Activated CD8-positive, alpha-beta memory T cell treated with anti-CD3 and anti-CD28 coated beads, Interleukin-2, amount 10 ng/mL, durations not matched to agents 7 days and 5 days (primary cell): ENCODE data around the gene SNX3. TPM values are rescaled to one million over a fixed set of nuclear protein-coding genes. Genes with fewer than 3 reads are reported as not detected.
"Not testable (repeated sequence)": the region's sequence is repeated elsewhere in the genome, so short reads cannot be mapped to it uniquely, and the experiment has no call there.

ENCODE experiments used
- ATAC-seq: fragments of 150-1000 bp; cut with Tn5 transposase; one replicate; pipeline ENCODE4 v1.10.0; 2021; ENCODE audit warnings: moderate library complexity
- CTCF ChIA-PET: fragments of 350-600 bp; sonication (Branson Sonifier 250); formaldehyde crosslinking; loops from one replicate; lab custom pipeline; 2021; ENCODE audit warnings: antibody characterized with exemption; lab: Charles Lee
- DNase-seq: peaks from one replicate; pipeline ENCODE4 v3.0.0-alpha.2; 2020
- H3K27ac Mint-ChIP-seq: one replicate; pipeline ENCODE4 v1.8.0; 2021; ENCODE audit warnings: mild to moderate bottlenecking, mixed read lengths
- H3K27me3 Mint-ChIP-seq: one replicate; pipeline ENCODE4 v1.8.0; 2021; ENCODE audit warnings: mixed read lengths
- H3K36me3 Mint-ChIP-seq: one replicate; pipeline ENCODE4 v1.8.0; 2021; ENCODE audit warnings: mild to moderate bottlenecking, mixed read lengths
- H3K4me1 Mint-ChIP-seq: one replicate; pipeline ENCODE4 v1.8.0; 2021; ENCODE audit warnings: mixed read lengths
- H3K4me3 Mint-ChIP-seq: one replicate; pipeline ENCODE4 v1.8.0; 2021; ENCODE audit warnings: mild to moderate bottlenecking, moderate library complexity, mixed read lengths
- H3K9me3 Mint-ChIP-seq: one replicate; pipeline ENCODE4 v1.8.0; 2022; ENCODE audit warnings: low read depth, mixed read lengths
- total RNA-seq, 2 experiments: library from RNA; stranded (reverse); gene quantifications; one replicate each; pipeline ENCODE4 v1.2.3, GENCODE V29; 2021

The SNX3 gene
- total RNA-seq, 2 experiments from 2014 or later = 67.9 to 68.8 TPM

GRCh38 chr6:108252055-108252454 is 8.8 kb downstream of the SNX3 start:
- Mint-ChIP-seq H3K4me3 (no peak overlapping the region), H3K27ac (no peak overlapping the region), H3K9me3 (no peaks in the 10 kb centered on the region), H3K4me1 (peaks cover 13% of the 10 kb centered on the region), H3K36me3 (peaks cover 21% of the 10 kb centered on the region), H3K27me3 (no peaks in the 10 kb centered on the region)
- ATAC-seq (no peak), DNase-seq (no peak)
- CTCF ChIA-PET = interaction anchor here (0.7 kb wide), 1 partner anchor 870 kb away, joined by 3 read pairs; no protein-coding TSS in a partner anchor

- peaks cover 12% of the 10 kb centered on the region for H3K4me1 Mint-ChIP-seq
- CTCF ChIA-PET = interaction anchor here (0.7 to 1.2 kb wide), 3 partner anchors 14 to 871 kb away, joined by 3 to 4 read pairs (median 3); no protein-coding TSS in a partner anchor
Measured at GRCh38 chr6:108251252-108251651, 9.6 kb downstream of the SNX3 start.

GRCh38 chr6:108250240-108250866 is 10.5 kb downstream of the SNX3 start:
- Mint-ChIP-seq H3K27ac (no peak overlapping the region), H3K9me3 (no peaks in the 10 kb centered on the region), H3K27me3 (no peaks in the 10 kb centered on the region), H3K4me1 (peaks cover 12% of the 10 kb centered on the region), H3K36me3 (peaks cover 33% of the 10 kb centered on the region), H3K4me3 (no peak overlapping the region)
- ATAC-seq (no peak), DNase-seq (no peak)
- CTCF ChIA-PET = interaction anchor here (0.9 to 1.2 kb wide), 2 partner anchors 13 to 242 kb away, joined by 3 to 4 read pairs; no protein-coding TSS in a partner anchor

More at GRCh38 chr6:108251252-108251651, 9.6 kb downstream of the SNX3 start:
- Mint-ChIP-seq H3K4me3 (no peak overlapping the region), H3K27me3 (no peaks in the 10 kb centered on the region), H3K27ac (no peak overlapping the region), H3K36me3 (peaks cover 26% of the 10 kb centered on the region), H3K9me3 (no peaks in the 10 kb centered on the region)
- DNase-seq (no peak), ATAC-seq (no peak)

GRCh38 chr6:108247965-108248536 is 12.8 kb downstream of the SNX3 start:
- ATAC-seq = no peak
- Mint-ChIP-seq H3K4me3 (no peak overlapping the region), H3K4me1 (peaks cover 9% of the 10 kb centered on the region), H3K27me3 (no peaks in the 10 kb centered on the region), H3K36me3 (peaks cover 47% of the 10 kb centered on the region), H3K9me3 (peaks cover 2% of the 10 kb centered on the region), H3K27ac (no peak overlapping the region)
- CTCF ChIA-PET = interaction anchor here (0.6 to 1.2 kb wide), 3 partner anchors 13 to 725 kb away, joined by 3 to 4 read pairs (median 3); partner anchors contain the start of gene SNX3
- no peak for DNase-seq

- H3K9me3 Mint-ChIP-seq, H3K4me1 Mint-ChIP-seq, CTCF ChIA-PET, H3K27me3 Mint-ChIP-seq, ATAC-seq, H3K27ac Mint-ChIP-seq, DNase-seq, H3K4me3 Mint-ChIP-seq: not testable (repeated sequence)
- H3K36me3 Mint-ChIP-seq = peaks cover 58% of the 10 kb centered on the region
Measured at GRCh38 chr6:108245095-108245494, 15.7 kb downstream of the SNX3 start.

- no peak for ATAC-seq
- Mint-ChIP-seq H3K4me3 (no peak overlapping the region), H3K36me3 (peaks cover 64% of the 10 kb centered on the region), H3K27me3 (no peaks in the 10 kb centered on the region), H3K27ac (no peak overlapping the region), H3K9me3 (peaks cover 5% of the 10 kb centered on the region), H3K4me1 (peaks cover 5% of the 10 kb centered on the region)
- CTCF ChIA-PET = no interaction called here
- DNase-seq = no peak
Measured at GRCh38 chr6:108243836-108244235, 17.0 kb downstream of the SNX3 start.

GRCh38 chr6:108242721-108243120 is 18.1 kb downstream of the SNX3 start:
- peaks cover 64% of the 10 kb centered on the region for H3K36me3 Mint-ChIP-seq

GRCh38 chr6:108242259-108242658 is 18.6 kb downstream of the SNX3 start:
- ATAC-seq (no peak), DNase-seq (no peak)
- peaks cover 5% of the 10 kb centered on the region for H3K4me1 Mint-ChIP-seq
- H3K36me3 Mint-ChIP-seq = peaks cover 62% of the 10 kb centered on the region
- H3K9me3 Mint-ChIP-seq = peaks cover 5% of the 10 kb centered on the region
- CTCF ChIA-PET = no interaction called here
- no peak overlapping the region for H3K4me3 Mint-ChIP-seq
- no peak overlapping the region for H3K27ac Mint-ChIP-seq
- no peaks in the 10 kb centered on the region for H3K27me3 Mint-ChIP-seq

More at GRCh38 chr6:108242721-108243120, 18.1 kb downstream of the SNX3 start:
- Mint-ChIP-seq H3K27me3 (no peaks in the 10 kb centered on the region), H3K4me1 (peaks cover 5% of the 10 kb centered on the region), H3K27ac (no peak overlapping the region), H3K4me3 (no peak overlapping the region), H3K9me3 (peaks cover 5% of the 10 kb centered on the region)
- ATAC-seq (no peak), DNase-seq (no peak)
- CTCF ChIA-PET = no interaction called here

GRCh38 chr6:108238322-108238721 is 22.5 kb downstream of the SNX3 start:
- CTCF ChIA-PET = interaction anchor here (0.5 to 1.4 kb wide), 2 partner anchors 11 to 100 kb away, joined by 3 read pairs; no protein-coding TSS in a partner anchor
- DNase-seq (no peak), ATAC-seq (no peak)
- peaks cover 44% of the 10 kb centered on the region for H3K36me3 Mint-ChIP-seq
- peaks cover 3% of the 10 kb centered on the region for H3K9me3 Mint-ChIP-seq
- no peak overlapping the region for H3K4me3 Mint-ChIP-seq
- peaks cover 5% of the 10 kb centered on the region for H3K4me1 Mint-ChIP-seq
- H3K27me3 Mint-ChIP-seq = no peaks in the 10 kb centered on the region
- H3K27ac Mint-ChIP-seq = no peak overlapping the region

GRCh38 chr6:108236791-108237190 is 24.0 kb downstream of the SNX3 start:
- H3K4me3 Mint-ChIP-seq = no peak overlapping the region
- no peak overlapping the region for H3K27ac Mint-ChIP-seq
- CTCF ChIA-PET = interaction anchor here (1.2 kb wide), 1 partner anchor 14 kb away, joined by 3 read pairs; no protein-coding TSS in a partner anchor
- ATAC-seq = no peak
- DNase-seq = no peak
- no peaks in the 10 kb centered on the region for H3K27me3 Mint-ChIP-seq
- no peaks in the 10 kb centered on the region for H3K9me3 Mint-ChIP-seq
- H3K4me1 Mint-ChIP-seq = peaks cover 5% of the 10 kb centered on the region
- peaks cover 30% of the 10 kb centered on the region for H3K36me3 Mint-ChIP-seq

GRCh38 chr6:108235127-108235526 is 25.7 kb downstream of the SNX3 start:
- CTCF ChIA-PET = no interaction called here
- H3K4me3 Mint-ChIP-seq = no peak overlapping the region

GRCh38 chr6:108228416-108228815 is 32.4 kb downstream of the SNX3 start:
- Mint-ChIP-seq H3K27me3 (no peaks in the 10 kb centered on the region), H3K27ac (no peak overlapping the region), H3K36me3 (peaks cover 8% of the 10 kb centered on the region), H3K4me1 (peaks cover 5% of the 10 kb centered on the region), H3K9me3 (no peaks in the 10 kb centered on the region), H3K4me3 (no peak overlapping the region)
- ATAC-seq (no peak), DNase-seq (no peak)
- CTCF ChIA-PET = no interaction called here

More at GRCh38 chr6:108235127-108235526, 25.7 kb downstream of the SNX3 start:
- peaks cover 2% of the 10 kb centered on the region for H3K4me1 Mint-ChIP-seq
- peaks cover 21% of the 10 kb centered on the region for H3K36me3 Mint-ChIP-seq
- DNase-seq (no peak), ATAC-seq (no peak)
- no peaks in the 10 kb centered on the region for H3K9me3 Mint-ChIP-seq
- no peaks in the 10 kb centered on the region for H3K27me3 Mint-ChIP-seq
- no peak overlapping the region for H3K27ac Mint-ChIP-seq

GRCh38 chr6:108227290-108227689 is 33.5 kb downstream of the SNX3 start:
- DNase-seq (no peak), ATAC-seq (no peak)
- Mint-ChIP-seq H3K4me3 (no peak overlapping the region), H3K9me3 (no peaks in the 10 kb centered on the region), H3K4me1 (peaks cover 15% of the 10 kb centered on the region), H3K27me3 (no peaks in the 10 kb centered on the region), H3K27ac (no peak overlapping the region), H3K36me3 (peaks cover 12% of the 10 kb centered on the region)
- CTCF ChIA-PET = interaction anchor here (1.5 to 1.6 kb wide), 2 partner anchors 9 to 11 kb away, joined by 3 read pairs; no protein-coding TSS in a partner anchor
